GM12878 (cell line): ENCODE measurements around the gene RNF7. TPM values are rescaled to one million over a fixed set of nuclear protein-coding genes. Genes with fewer than 3 reads are reported as not detected.

Source experiments
- ATAC-seq: fragments of 200-7000 bp; cut with Tn5 transposase; 3 replicates; pipeline ENCODE4 v1.9.1; 2020; ENCODE audit warnings: mild to moderate bottlenecking, moderate library complexity
- BruUV-seq: library from RNA; stranded (reverse); fragments of 400-500 nt; replicated peaks from 2 replicates; lab custom pipeline; 2021; lab: Mats Ljungman, UMichigan
- CTCF ChIA-PET: fragments of 300-600 bp; sonication (Branson Sonifier 250); formaldehyde crosslinking; extraction: SDS; loops from one replicate; lab custom pipeline; 2021; ENCODE audit warnings: inconsistent platforms; lab: Yijun Ruan, JAX
- POLR2A ChIA-PET: fragments of 350-600 bp; formaldehyde crosslinking; extraction: SDS; loops from one replicate; lab custom pipeline; 2021; ENCODE audit warnings: inconsistent platforms; lab: Charles Lee
- RAD21 ChIA-PET: fragments of 300-600 bp; sonication (Branson Sonifier 250); formaldehyde crosslinking; loops from one replicate; lab custom pipeline; 2023; ENCODE audit warnings: antibody characterized with exemption; ENCODE audit not compliant: unreplicated experiment; lab: Charles Lee
- SMC1A ChIA-PET: fragments of 300-600 bp; sonication (Branson Sonifier 250); formaldehyde crosslinking; loops from one replicate; lab custom pipeline; 2023; ENCODE audit not compliant: unreplicated experiment, uncharacterized antibody; lab: Charles Lee
- DNase-seq: peaks from one replicate; pipeline ENCODE4 v3.0.0-alpha.2; 2011; ENCODE audit warnings: low read depth, low spot score
- FAIRE-seq: peaks from 3 replicates; lab custom pipeline; 2011; peaks lifted over from hg19 to GRCh38; lab: Jason Lieb, UNC
- H2AFZ ChIP-seq: 2 replicates; pipeline ENCODE4 v1.6.0; 2011; ENCODE audit warnings: low read depth, low read length, control low read depth; ENCODE audit not compliant: control insufficient read depth
- H3K27ac ChIP-seq: 2 replicates; pipeline ENCODE4 v1.5.1; 2011; ENCODE audit warnings: control low read depth; ENCODE audit not compliant: control insufficient read depth, insufficient read depth
- H3K27me3 ChIP-seq, 2 experiments: replicated peaks in 1 of 2; 2 replicates each; pipeline versions ENCODE4 v1.6.0 to v1.6.1; 2011; ENCODE audit warnings: low read length in 1 of 2; ENCODE audit not compliant: control insufficient read depth in 2 of 2, insufficient read depth in 2 of 2
- H3K36me3 ChIP-seq, 2 experiments: 2 replicates each; pipeline ENCODE4 v1.5.1; 2011; ENCODE audit warnings: low read length in 1 of 2; ENCODE audit not compliant: control insufficient read depth in 2 of 2, insufficient read depth in 2 of 2
- H3K4me1 ChIP-seq: 2 replicates; pipeline ENCODE4 v1.6.1; 2011; ENCODE audit warnings: mild to moderate bottlenecking, low read length, moderate library complexity, mixed read lengths; ENCODE audit not compliant: control insufficient read depth, insufficient read depth
- H3K4me2 ChIP-seq: 2 replicates; pipeline ENCODE4 v1.6.0; 2011; ENCODE audit warnings: control low read depth; ENCODE audit not compliant: control insufficient read depth, insufficient read depth
- H3K4me3 ChIP-seq: fragments of 200-600 bp; sonication (generic); 2 replicates; pipeline ENCODE4 v1.5.1; 2016
- H3K79me2 ChIP-seq: 2 replicates; pipeline ENCODE4 v1.6.0; 2011; ENCODE audit warnings: low read length; ENCODE audit not compliant: control insufficient read depth, insufficient read depth
- H3K9ac ChIP-seq: 2 replicates; pipeline ENCODE4 v1.8.0; 2011; ENCODE audit warnings: low read length, control low read depth, mixed read lengths; ENCODE audit not compliant: control insufficient read depth, insufficient read depth
- H3K9me3 ChIP-seq: replicated peaks from 3 replicates; pipeline ENCODE4 v1.5.1; 2011; ENCODE audit warnings: mild to moderate bottlenecking, low read length; ENCODE audit not compliant: control insufficient read depth, insufficient read depth
- H4K20me1 ChIP-seq: 2 replicates; pipeline ENCODE4 v1.6.0; 2011; ENCODE audit not compliant: control insufficient read depth, insufficient read depth
- CHD1 ChIP-seq: IDR thresholded peaks from 2 replicates; pipeline ENCODE4 v1.6.1; 2012; ENCODE audit warnings: low read depth, low read length, improper control_type of control experiment
- CREM ChIP-seq: IDR thresholded peaks from 2 replicates; pipeline ENCODE4 v1.6.1; 2014; ENCODE audit warnings: antibody characterized with exemption, low read depth
- EGR1 ChIP-seq, 2 experiments: IDR thresholded peaks; 1 replicate in 1 of 2; 2 replicates in 1 of 2; pipeline ENCODE4 v1.6.1; 2011 to 2012; ENCODE audit warnings: low read depth in 2 of 2, low read length in 2 of 2, borderline replicate concordance in 1 of 2, mild to moderate bottlenecking in 1 of 2, moderate library complexity in 1 of 2
- MYC ChIP-seq: IDR thresholded peaks from 2 replicates; pipeline ENCODE4 v1.6.1; 2011; ENCODE audit warnings: mild to moderate bottlenecking, low read length, moderate library complexity, inconsistent platforms; ENCODE audit not compliant: insufficient read depth, insufficient replicate concordance, insufficient read length, severe bottlenecking
- NR2C2 ChIP-seq: IDR thresholded peaks from 2 replicates; pipeline ENCODE4 v1.6.1; 2011; ENCODE audit warnings: borderline replicate concordance, low read depth; ENCODE audit not compliant: control insufficient read depth, insufficient read length
- RAD21 ChIP-seq: IDR thresholded peaks from 2 replicates; pipeline ENCODE4 v1.6.1; 2011; ENCODE audit warnings: mild to moderate bottlenecking, low read depth, low read length, moderate library complexity; ENCODE audit not compliant: insufficient read depth
- SREBF2 ChIP-seq: IDR thresholded peaks from 2 replicates; pipeline ENCODE4 v1.6.1; 2012; ENCODE audit warnings: mild to moderate bottlenecking, low read length
- WGBS: methylation state at CpG from one replicate; pipeline ENCODE4 v1.1.6; 2016; ENCODE audit warnings: low lambda C conversion rate; ENCODE audit not compliant: insufficient replicate concordance, insufficient coverage; ENCODE audit errors: missing lambda C conversion rate; 5-methylcytosine and 5-hydroxymethylcytosine counted together
- in situ Hi-C: fragments of 300-500 bp; cut with MboI; formaldehyde crosslinking; loops from 9 replicates; pipeline ENCODE4 v1.14.3; 2018; ENCODE audit warnings: mixed read lengths
- intact Hi-C: fragments of 100-400 bp; cut with micrococcal nuclease; formaldehyde crosslinking; loops from one replicate; pipeline ENCODE4 v1.14.2; 2022; ENCODE audit not compliant: unreplicated experiment
- polyA plus RNA-seq, 11 experiments: library from polyadenylated mRNA; depleted of rRNA in 4 of 11; unstranded in 6 of 11; stranded (reverse) in 5 of 11; fragments of >200 nt; fragmentation: Nextera tagmentation in 4 of 11; fragmentation: Illumina TruSeq in 1 of 11; extraction: Ambion mirVana in 4 of 11; extraction: Trizol in 1 of 11; gene quantifications; 1 replicate in 1 of 11; 2 replicates in 10 of 11; pipeline versions ENCODE4 v1.2.1 to v1.2.3, GENCODE V29; 2011 to 2016; ENCODE audit warnings: inconsistent platforms in 2 of 11, missing spikeins in 2 of 11, low read depth in 1 of 11
- total RNA-seq, 4 experiments: library from RNA; depleted of rRNA in 3 of 4; stranded (reverse); fragments of >200 nt in 3 of 4; fragmentation: Illumina TruSeq in 1 of 4; extraction: Trizol in 1 of 4; gene quantifications; 2 replicates each; pipeline versions ENCODE4 v1.2.1 to v1.2.3, GENCODE V29; 2013 to 2021
- TF ChIP-seq, protein P1 (sequence below), 3 experiments: IDR thresholded peaks in 2 of 3; conservative IDR thresholded peaks in 1 of 3; 2 replicates each; pipeline ENCODE4 v1.5.1; 2011; ENCODE audit warnings: low read depth in 3 of 3, low read length in 3 of 3, mild to moderate bottlenecking in 3 of 3, control low read depth in 2 of 3, moderate library complexity in 2 of 3, inconsistent platforms in 1 of 3, mixed read lengths in 1 of 3; ENCODE audit not compliant: control insufficient read depth in 2 of 3, insufficient read depth in 1 of 3; ENCODE audit errors: extremely low read depth in 1 of 3
- TF ChIP-seq, protein P2 (sequence below): fragments of 450-650 bp; IDR thresholded peaks from 2 replicates; pipeline ENCODE4 v1.6.1; 2016; ENCODE audit warnings: mild to moderate bottlenecking

Gene RNF7
- total and polyA plus RNA-seq, 10 of the 15 experiments (the other 5 are each of a cell fraction or from before 2014, with no cell fraction given) = 36.0 to 146 (median 76.4) TPM

DNA sequence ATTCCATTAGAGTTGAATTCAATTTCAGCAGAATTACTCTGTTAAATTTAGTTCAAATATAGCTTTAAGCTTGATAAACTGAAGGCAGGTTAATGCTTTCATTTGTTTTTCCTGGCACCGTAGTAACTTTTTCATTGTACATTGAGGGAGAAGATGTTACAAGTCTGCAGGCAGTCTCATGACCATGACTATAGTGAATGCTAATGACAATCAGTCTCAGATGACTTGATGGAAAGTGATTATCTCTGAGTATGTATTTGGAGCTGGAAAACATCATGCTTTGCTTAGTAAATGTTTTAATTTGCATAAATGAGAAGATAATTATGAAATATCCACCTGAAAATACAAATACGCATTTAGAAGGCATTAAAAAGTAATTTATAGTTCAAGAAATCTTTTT, 16.0 kb upstream of the RNF7 start:
- H3K36me3 ChIP-seq = no peaks in the 10 kb centered on the region
- H3K27me3 ChIP-seq = peaks cover 0 to 1% of the 10 kb centered on the region in 2 experiments; a peak in 2 of 4 replicates
- no peak for DNase-seq

More for the DNA sequence above, 16.0 kb upstream of the RNF7 start:
- Histone ChIP-seq H3K4me3 (no peak overlapping the region), H3K9ac (no peak overlapping the region), H3K4me1 (no peaks in the 10 kb centered on the region), H2AFZ (no peak overlapping the region), H4K20me1 (no peaks in the 10 kb centered on the region), H3K9me3 (no peaks in the 10 kb centered on the region), H3K4me2 (no peak overlapping the region), H3K79me2 (no peaks in the 10 kb centered on the region), H3K27ac (no peak overlapping the region)
- ChIA-PET CTCF (interaction anchor here (0.6 to 1.1 kb wide), 2 partner anchors 15 to 418 kb away, joined by 3 read pairs; no protein-coding TSS in a partner anchor), RAD21 (interaction anchor here (0.6 kb wide), 1 partner anchor 16 kb away, joined by 6 read pairs; the partner anchor contains the start of gene RNF7), SMC1A (interaction anchor here (1.0 to 1.1 kb wide), 2 partner anchors 9 to 136 kb away, joined by 3 read pairs; no protein-coding TSS in a partner anchor), POLR2A (no interaction called here)
- intact Hi-C loops = no loop called here
- no TSS peak for BruUV-seq
- TF ChIP-seq, protein P1, sequence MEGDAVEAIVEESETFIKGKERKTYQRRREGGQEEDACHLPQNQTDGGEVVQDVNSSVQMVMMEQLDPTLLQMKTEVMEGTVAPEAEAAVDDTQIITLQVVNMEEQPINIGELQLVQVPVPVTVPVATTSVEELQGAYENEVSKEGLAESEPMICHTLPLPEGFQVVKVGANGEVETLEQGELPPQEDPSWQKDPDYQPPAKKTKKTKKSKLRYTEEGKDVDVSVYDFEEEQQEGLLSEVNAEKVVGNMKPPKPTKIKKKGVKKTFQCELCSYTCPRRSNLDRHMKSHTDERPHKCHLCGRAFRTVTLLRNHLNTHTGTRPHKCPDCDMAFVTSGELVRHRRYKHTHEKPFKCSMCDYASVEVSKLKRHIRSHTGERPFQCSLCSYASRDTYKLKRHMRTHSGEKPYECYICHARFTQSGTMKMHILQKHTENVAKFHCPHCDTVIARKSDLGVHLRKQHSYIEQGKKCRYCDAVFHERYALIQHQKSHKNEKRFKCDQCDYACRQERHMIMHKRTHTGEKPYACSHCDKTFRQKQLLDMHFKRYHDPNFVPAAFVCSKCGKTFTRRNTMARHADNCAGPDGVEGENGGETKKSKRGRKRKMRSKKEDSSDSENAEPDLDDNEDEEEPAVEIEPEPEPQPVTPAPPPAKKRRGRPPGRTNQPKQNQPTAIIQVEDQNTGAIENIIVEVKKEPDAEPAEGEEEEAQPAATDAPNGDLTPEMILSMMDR (IDR thresholded peaks at IDR 0.05 in 2 of 3, conservative IDR thresholded peaks at IDR 0.05 in 1 of 3; ENCODE audit: control insufficient read depth in 2 of 3, extremely low read depth in 1 of 3, insufficient read depth in 1 of 3, low read depth in 3 of 3, low read length in 3 of 3) = no peak
- no peak for TF ChIP-seq SREBF2
- no peak for TF ChIP-seq MYC
- no peak for TF ChIP-seq EGR1 (IDR thresholded peaks at IDR 0.05; ENCODE audit: borderline replicate concordance in 1 of 2, low read depth in 2 of 2, low read length in 2 of 2)
- no peak for TF ChIP-seq RAD21
- TF ChIP-seq, protein P2, sequence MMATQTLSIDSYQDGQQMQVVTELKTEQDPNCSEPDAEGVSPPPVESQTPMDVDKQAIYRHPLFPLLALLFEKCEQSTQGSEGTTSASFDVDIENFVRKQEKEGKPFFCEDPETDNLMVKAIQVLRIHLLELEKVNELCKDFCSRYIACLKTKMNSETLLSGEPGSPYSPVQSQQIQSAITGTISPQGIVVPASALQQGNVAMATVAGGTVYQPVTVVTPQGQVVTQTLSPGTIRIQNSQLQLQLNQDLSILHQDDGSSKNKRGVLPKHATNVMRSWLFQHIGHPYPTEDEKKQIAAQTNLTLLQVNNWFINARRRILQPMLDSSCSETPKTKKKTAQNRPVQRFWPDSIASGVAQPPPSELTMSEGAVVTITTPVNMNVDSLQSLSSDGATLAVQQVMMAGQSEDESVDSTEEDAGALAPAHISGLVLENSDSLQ = no peak
- no peak for TF ChIP-seq CREM
- no peak for TF ChIP-seq CHD1
- no peak for TF ChIP-seq NR2C2
- FAIRE-seq = no peak
- no peak for ATAC-seq
- in situ Hi-C loops = no loop called here
- 46% methylated on average over 2 of the region's 2 CpGs for WGBS
